GM12891 (cell line): ENCODE results near the gene NRN1L.

Experiments
- DNase-seq: peaks from one replicate; pipeline ENCODE4 v3.0.0; 2011; ENCODE audit warnings: low spot score; ENCODE audit not compliant: insufficient read length
- FAIRE-seq: peaks from 2 replicates; lab custom pipeline; 2011; peaks lifted over from hg19 to GRCh38; lab: Jason Lieb, UNC
- PAX5 ChIP-seq: IDR thresholded peaks from 2 replicates; pipeline ENCODE4 v1.6.1; 2011; ENCODE audit warnings: low read length, moderate library complexity, mild to moderate bottlenecking; ENCODE audit not compliant: insufficient read depth, severe bottlenecking
- POLR2A ChIP-seq: IDR thresholded peaks from 2 replicates; pipeline ENCODE4 v1.6.1; 2011; ENCODE audit warnings: low read depth, low read length, control low read depth
- POLR2AphosphoS5 ChIP-seq: IDR thresholded peaks from 2 replicates; pipeline ENCODE4 v1.6.1; 2011; ENCODE audit warnings: low read depth, low read length, control low read depth
- POU2F2 ChIP-seq: IDR thresholded peaks from 2 replicates; pipeline ENCODE4 v1.6.1; 2011; ENCODE audit warnings: low read depth, mild to moderate bottlenecking, control low read depth, low read length, moderate library complexity
- SPI1 ChIP-seq: IDR thresholded peaks from 2 replicates; pipeline ENCODE4 v1.6.1; 2011; ENCODE audit warnings: low read depth, low read length, control low read depth
- TAF1 ChIP-seq: IDR thresholded peaks from 2 replicates; pipeline ENCODE4 v1.6.1; 2011; ENCODE audit warnings: low read depth, low read length, control low read depth

Gene NRN1L

GRCh38 chr16:67892899-67893742 lies 8.4 kb downstream of the NRN1L start, which contains the start of gene PSKH1:
PSKH1 (plus strand) TSS chr16:67893254; CDS start chr16:67908750, 15,496 bp downstream.
- peak; percentile 99 for DNase-seq
- FAIRE-seq = peak; percentile 59
- TF ChIP-seq TAF1 = no peak; the same call in 1 of the 2 replicates
- TF ChIP-seq POLR2A = peak; percentile 39
- TF ChIP-seq POU2F2 = no peak
- no peak for TF ChIP-seq POLR2AphosphoS5

GRCh38 chr16:67893743-67894399 lies 9.2 kb downstream of the NRN1L start:
- no peak for TF ChIP-seq PAX5
- no peak for TF ChIP-seq POLR2A
- TF ChIP-seq TAF1 = no peak
- no peak for TF ChIP-seq POLR2AphosphoS5
- TF ChIP-seq SPI1 = no peak
- TF ChIP-seq POU2F2 = no peak
- no peak for DNase-seq
- FAIRE-seq = no peak

- TF ChIP-seq PAX5 = no peak
- TF ChIP-seq POLR2AphosphoS5 = no peak
- no peak for TF ChIP-seq SPI1
- no peak for TF ChIP-seq TAF1
- TF ChIP-seq POU2F2 = no peak
- TF ChIP-seq POLR2A = no peak
- FAIRE-seq (no peak), DNase-seq (no peak)
These were observed 12.5 kb downstream of the NRN1L start for GRCh38 chr16:67897231-67897630.

- TF ChIP-seq SPI1 = no peak
- TF ChIP-seq PAX5 = no peak
- TF ChIP-seq TAF1 = no peak
- TF ChIP-seq POU2F2 = no peak
- TF ChIP-seq POLR2AphosphoS5 = no peak
- TF ChIP-seq POLR2A = no peak
- FAIRE-seq (no peak), DNase-seq (no peak)
These were observed 17.0 kb downstream of the NRN1L start for GRCh38 chr16:67901734-67902133.

- no peak for DNase-seq
- no peak for TF ChIP-seq POLR2A
- TF ChIP-seq SPI1 = no peak
- no peak for TF ChIP-seq POLR2AphosphoS5
- no peak for TF ChIP-seq PAX5
- no peak for TF ChIP-seq POU2F2
- TF ChIP-seq TAF1 = no peak
- FAIRE-seq = no peak
These were observed 18.1 kb downstream of the NRN1L start for GRCh38 chr16:67902831-67903230.

- TF ChIP-seq PAX5 (no peak), TAF1 (no peak), POLR2AphosphoS5 (no peak), SPI1 (no peak), POU2F2 (no peak), POLR2A (no peak)
- no peak for DNase-seq
- no peak for FAIRE-seq
These were observed 22.9 kb downstream of the NRN1L start for GRCh38 chr16:67907397-67908180.

- TF ChIP-seq POLR2A (no peak), TAF1 (no peak), SPI1 (no peak), POU2F2 (no peak), PAX5 (no peak), POLR2AphosphoS5 (no peak)
- DNase-seq (no peak), FAIRE-seq (no peak)
These were observed 24.5 kb downstream of the NRN1L start for GRCh38 chr16:67909056-67909742.

GRCh38 chr16:67910158-67910557 lies 25.5 kb downstream of the NRN1L start:
- DNase-seq = no peak
- FAIRE-seq = no peak
- TF ChIP-seq TAF1 (no peak), POLR2A (no peak), SPI1 (no peak), POLR2AphosphoS5 (no peak), POU2F2 (no peak), PAX5 (no peak)
